BE2C (cell line): ENCODE data around the gene ANAPC7.

ENCODE experiments used
- DNase-seq: peaks from one replicate; pipeline ENCODE4 v3.0.0-alpha.2; 2020
- H3K27me3 ChIP-seq: fragments of 250-450 bp; sonication (Bioruptor Pico); 2 replicates; pipeline ENCODE4 v1.5.1; 2020; ENCODE audit warnings: mild to moderate bottlenecking
- H3K36me3 ChIP-seq: fragments of 250-450 bp; sonication (Bioruptor Pico); 2 replicates; pipeline ENCODE4 v1.5.1; 2020; ENCODE audit warnings: mild to moderate bottlenecking
- H3K4me1 ChIP-seq: fragments of 250-450 bp; sonication (Bioruptor Pico); 2 replicates; pipeline ENCODE4 v1.5.1; 2020
- H3K4me3 ChIP-seq: 2 replicates; pipeline ENCODE4 v1.5.1; 2011; ENCODE audit warnings: low read depth, low read length
- H3K9me3 ChIP-seq: fragments of 250-450 bp; sonication (Bioruptor Pico); 2 replicates; pipeline ENCODE4 v1.5.1; 2020
- CTCF ChIP-seq: IDR thresholded peaks from 2 replicates; pipeline ENCODE4 v1.5.1; 2012; ENCODE audit warnings: mild to moderate bottlenecking, low read depth, low read length

ANAPC7 gene

GRCh38 chr12:110339184-110339952, 64.1 kb downstream of the ANAPC7 start:
- Histone ChIP-seq H3K4me3 (no peak overlapping the region), H3K4me1 (no peaks in the 10 kb centered on the region), H3K36me3 (peaks cover 100% of the 10 kb centered on the region), H3K27me3 (no peaks in the 10 kb centered on the region), H3K9me3 (no peaks in the 10 kb centered on the region)
- DNase-seq = no peak
- no peak for TF ChIP-seq CTCF

GRCh38 chr12:110338754-110339153, 64.8 kb downstream of the ANAPC7 start:
- Histone ChIP-seq H3K36me3 (peaks cover 100% of the 10 kb centered on the region), H3K9me3 (no peaks in the 10 kb centered on the region), H3K4me1 (no peaks in the 10 kb centered on the region), H3K4me3 (no peak overlapping the region), H3K27me3 (no peaks in the 10 kb centered on the region)
- DNase-seq = peak; percentile 31
- peak; percentile 28; the same call in 1 of the 2 replicates for TF ChIP-seq CTCF

- Histone ChIP-seq H3K4me3 (no peak overlapping the region), H3K36me3 (peaks cover 100% of the 10 kb centered on the region), H3K27me3 (no peaks in the 10 kb centered on the region), H3K9me3 (no peaks in the 10 kb centered on the region), H3K4me1 (no peaks in the 10 kb centered on the region)
- no peak for DNase-seq
- TF ChIP-seq CTCF = no peak
These were observed 65.4 kb downstream of the ANAPC7 start for GRCh38 chr12:110337912-110338710.

GRCh38 chr12:110335481-110336045, 67.9 kb downstream of the ANAPC7 start:
- no peak for TF ChIP-seq CTCF
- no peak for DNase-seq
- Histone ChIP-seq H3K36me3 (peaks cover 99% of the 10 kb centered on the region), H3K9me3 (no peaks in the 10 kb centered on the region), H3K27me3 (no peaks in the 10 kb centered on the region), H3K4me1 (no peaks in the 10 kb centered on the region), H3K4me3 (no peak overlapping the region)

- Histone ChIP-seq H3K36me3 (peaks cover 99% of the 10 kb centered on the region), H3K4me3 (no peak overlapping the region), H3K4me1 (no peaks in the 10 kb centered on the region; the same call in 1 of the 2 replicates), H3K27me3 (no peaks in the 10 kb centered on the region), H3K9me3 (no peaks in the 10 kb centered on the region)
- DNase-seq = no peak
- TF ChIP-seq CTCF = no peak
These were observed 70.3 kb downstream of the ANAPC7 start for GRCh38 chr12:110333201-110333600.

GRCh38 chr12:110330544-110330943, 73.0 kb downstream of the ANAPC7 start:
- Histone ChIP-seq H3K27me3 (no peaks in the 10 kb centered on the region), H3K4me1 (no peaks in the 10 kb centered on the region; the same call in 1 of the 2 replicates), H3K4me3 (no peak overlapping the region), H3K9me3 (no peaks in the 10 kb centered on the region), H3K36me3 (peaks cover 99% of the 10 kb centered on the region)
- no peak for TF ChIP-seq CTCF
- DNase-seq = no peak
